ENCODE results near the gene TMEM214. TPM values are rescaled to one million over a fixed set of nuclear protein-coding genes. Genes with fewer than 3 reads are reported as not detected.
A peak's percentile ranks its signal among the peaks of the same experiment; 100 is the strongest.

TMEM214 gene
- polyA plus RNA-seq, 4 donors = 56.9 to 90.7 (median 71.4) TPM

DNA sequence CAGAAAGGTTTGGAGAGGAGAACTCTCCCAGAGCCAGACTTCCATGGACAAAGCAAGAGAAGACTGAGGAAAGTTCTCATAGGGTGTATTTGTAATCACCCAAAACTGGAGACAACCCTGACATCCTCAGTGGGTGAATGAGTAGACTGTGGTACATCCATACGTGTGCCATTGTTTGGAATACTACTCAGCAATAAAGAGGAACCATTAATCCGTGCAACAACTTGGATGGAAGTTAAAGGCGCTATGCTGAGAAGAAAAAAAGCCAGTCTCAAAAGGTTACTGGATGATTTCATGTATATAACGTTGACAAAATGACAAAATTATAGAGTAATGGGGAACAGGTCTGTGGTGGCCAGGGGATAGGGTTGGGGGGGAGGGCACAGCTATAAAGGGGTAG, 24.1 kb upstream of the TMEM214 start:
- no peak for DNase-seq (ENCODE audit: low read depth in 4 of 4, low spot score in 3 of 4)

GRCh38 chr2:27009083-27009482, 23.7 kb upstream of the TMEM214 start:
- DNase-seq (ENCODE audit: low read depth in 4 of 4, low spot score in 3 of 4) = no peak

DNA sequence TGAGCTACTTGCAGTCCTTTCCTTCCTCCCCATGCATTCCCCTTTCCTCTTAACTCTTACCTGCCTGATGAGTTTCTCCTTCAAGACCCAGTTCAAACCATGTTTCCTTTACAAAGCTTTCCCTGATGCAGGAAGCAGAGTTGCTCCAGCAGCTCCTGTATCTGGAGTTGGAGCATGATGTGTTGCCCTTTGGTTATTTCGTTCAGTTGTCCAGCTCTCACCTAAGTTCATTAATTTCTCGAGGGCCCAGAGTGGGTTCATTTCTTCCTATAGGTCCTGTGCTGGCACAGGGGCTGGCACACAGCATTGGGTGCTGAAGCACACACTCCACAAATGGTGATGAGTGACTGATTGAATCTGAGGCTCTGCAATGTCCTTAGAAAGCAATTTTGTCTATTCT, 23.0 kb upstream of the TMEM214 start:
- DNase-seq (ENCODE audit: low read depth in 4 of 4, low spot score in 3 of 4) = no peak

- no peak for DNase-seq (ENCODE audit: low read depth in 4 of 4, low spot score in 3 of 4)
Observed at GRCh38 chr2:27010139-27010538, 22.6 kb upstream of the TMEM214 start.

- DNase-seq (ENCODE audit: low read depth in 4 of 4, low spot score in 3 of 4) = no peak
Observed at GRCh38 chr2:27013738-27014137, 19.0 kb upstream of the TMEM214 start.

GRCh38 chr2:27014771-27015433, 17.9 kb upstream of the TMEM214 start:
- no peak for DNase-seq (ENCODE audit: low read depth in 4 of 4, low spot score in 3 of 4)

GRCh38 chr2:27016801-27017325, 15.9 kb upstream of the TMEM214 start:
- peak in 1 of 4 donors; percentile 33 for DNase-seq (ENCODE audit: low read depth in 4 of 4, low spot score in 3 of 4)

GRCh38 chr2:27018142-27018541, 14.6 kb upstream of the TMEM214 start:
- no peak for DNase-seq (ENCODE audit: low read depth in 4 of 4, low spot score in 3 of 4)

GRCh38 chr2:27019459-27019858, 13.3 kb upstream of the TMEM214 start:
- no peak for DNase-seq (ENCODE audit: low read depth in 4 of 4, low spot score in 3 of 4)

DNA sequence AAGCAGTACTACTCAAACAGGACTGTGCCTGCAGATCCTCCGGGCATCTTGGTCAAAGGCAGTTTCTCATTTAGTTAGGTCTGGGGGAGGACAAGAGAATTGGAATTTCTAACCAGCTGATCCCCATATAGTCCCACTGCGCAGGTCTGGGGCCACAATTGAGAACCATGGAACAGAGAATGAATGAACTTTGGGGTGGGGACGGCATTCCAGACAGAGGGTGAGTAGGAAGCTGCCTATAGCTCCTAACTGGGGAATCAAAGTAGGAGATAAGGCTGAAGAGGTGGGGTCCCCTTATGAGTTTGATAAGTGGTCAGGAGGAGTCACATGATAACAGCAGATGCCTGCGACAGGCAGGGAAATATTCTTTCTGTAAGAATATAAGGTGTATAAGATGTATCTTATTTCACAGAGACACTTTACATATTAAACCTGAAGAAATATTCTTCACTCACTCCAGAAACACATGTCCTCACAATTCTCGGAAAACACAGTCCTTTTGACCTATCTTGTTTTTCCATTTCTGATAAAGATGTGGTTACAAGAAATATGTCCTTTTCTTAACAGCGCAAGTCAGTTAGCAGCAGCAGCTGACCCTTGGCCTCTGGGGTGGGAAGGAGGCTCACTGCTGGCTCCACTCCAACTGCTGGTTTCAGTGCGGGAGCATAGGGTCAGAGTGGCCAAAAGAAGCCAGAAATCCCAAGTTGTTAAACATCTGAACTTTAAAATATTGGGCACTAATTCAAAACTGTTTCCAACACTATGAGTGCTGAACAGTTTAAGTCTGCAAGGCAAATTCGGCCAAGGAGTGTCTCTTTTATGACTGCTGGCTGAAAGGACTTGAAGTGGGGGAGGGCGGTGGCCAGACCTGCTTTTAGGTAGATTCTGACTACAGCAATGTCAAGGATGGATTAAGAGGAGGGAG, 12.6 kb upstream of the TMEM214 start:
- no peak for DNase-seq (ENCODE audit: low read depth in 4 of 4, low spot score in 3 of 4)

GRCh38 chr2:27021253-27022049, 11.3 kb upstream of the TMEM214 start:
- no peak for DNase-seq (ENCODE audit: low read depth in 4 of 4, low spot score in 3 of 4)

DNA sequence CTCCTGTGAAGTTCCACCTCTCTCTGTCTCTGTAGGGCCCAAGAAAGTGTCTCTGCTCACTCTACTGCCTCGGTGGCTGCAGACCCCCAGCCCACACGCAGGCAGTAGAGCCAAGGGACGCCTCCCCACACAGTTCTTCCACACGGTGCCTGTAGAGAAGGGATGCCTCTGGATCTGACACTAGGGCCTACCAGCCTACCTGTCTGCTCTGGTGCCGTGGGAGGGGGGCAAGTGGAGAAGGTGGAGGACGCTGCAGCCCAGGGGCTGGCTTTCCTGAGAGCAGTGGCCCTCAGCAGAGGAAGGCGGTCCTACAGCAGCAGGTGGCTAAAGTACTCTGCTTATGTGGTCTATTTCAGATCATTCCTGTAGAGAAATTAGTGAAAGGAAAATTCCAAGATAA, 9.0 kb upstream of the TMEM214 start:
- DNase-seq (ENCODE audit: low read depth in 4 of 4, low spot score in 3 of 4) = no peak

DNA sequence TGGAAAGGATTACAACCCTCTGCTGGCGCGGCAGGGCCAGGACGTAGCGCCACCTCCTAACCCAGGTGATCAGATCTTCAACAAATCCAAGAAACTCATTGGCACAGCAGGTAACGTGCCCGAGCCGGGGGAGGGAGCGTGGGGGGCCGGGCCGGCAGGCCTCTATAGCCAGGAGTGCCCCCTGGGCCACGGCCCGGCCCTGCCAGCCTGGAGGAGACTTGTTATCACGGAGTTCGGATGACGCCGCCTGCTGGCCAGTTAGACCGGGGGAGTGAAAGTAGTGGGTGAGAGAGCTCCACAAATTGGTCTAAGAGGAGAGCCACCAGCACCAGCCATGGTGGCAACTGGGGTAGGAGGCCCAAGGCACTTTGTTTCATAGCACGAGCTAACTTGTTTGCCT, 8.6 kb upstream of the TMEM214 start:
- DNase-seq (ENCODE audit: low read depth in 4 of 4, low spot score in 3 of 4) = no peak

DNA sequence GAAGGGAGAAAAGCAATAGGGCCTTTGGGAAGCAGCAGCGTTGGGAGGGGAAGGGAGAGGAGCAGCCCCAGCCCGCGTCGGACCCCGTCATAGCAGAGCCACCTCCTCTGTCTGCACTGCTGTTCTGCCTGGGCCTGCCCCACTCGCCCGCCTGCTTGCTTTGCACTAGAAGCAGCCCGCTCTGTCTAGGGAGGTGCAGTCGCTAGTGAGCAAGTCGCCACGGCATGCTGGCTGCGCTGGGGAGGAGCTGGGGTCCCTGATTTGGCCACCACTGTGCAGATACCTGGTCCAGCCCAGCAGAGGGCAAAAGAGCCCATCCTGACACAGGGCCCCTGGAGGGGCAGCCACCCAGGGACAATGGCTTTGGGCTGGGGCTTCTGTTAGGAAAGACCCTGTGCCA, 8.0 kb upstream of the TMEM214 start:
- no peak for DNase-seq (ENCODE audit: low read depth in 4 of 4, low spot score in 3 of 4)

DNA sequence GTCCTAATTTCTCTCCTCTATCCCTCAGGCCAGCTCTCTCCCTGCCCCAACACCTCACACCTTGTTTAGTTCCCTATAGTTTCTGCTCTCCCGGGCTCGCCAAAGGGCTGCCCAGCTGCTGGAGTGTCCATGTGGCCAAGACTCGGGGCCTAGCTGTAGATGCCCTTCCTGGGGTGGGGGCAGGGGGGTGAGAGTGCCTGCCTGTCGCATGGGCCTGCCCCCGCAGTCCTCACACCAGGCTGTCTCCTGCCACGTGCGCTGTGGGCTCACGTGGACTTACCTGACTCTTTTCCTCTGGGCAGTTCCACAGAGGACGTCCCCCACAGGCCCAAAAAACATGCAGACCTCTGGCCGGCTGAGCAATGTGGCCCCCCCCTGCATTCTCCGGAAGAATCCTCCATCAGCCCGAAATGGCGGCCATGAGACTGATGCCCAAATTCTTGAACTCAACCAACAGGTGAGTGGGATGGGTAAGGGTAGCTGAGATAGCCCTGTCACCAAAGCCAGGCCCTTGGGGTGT, 7.4 kb upstream of the TMEM214 start:
- DNase-seq (ENCODE audit: low read depth in 4 of 4, low spot score in 3 of 4) = no peak

DNA sequence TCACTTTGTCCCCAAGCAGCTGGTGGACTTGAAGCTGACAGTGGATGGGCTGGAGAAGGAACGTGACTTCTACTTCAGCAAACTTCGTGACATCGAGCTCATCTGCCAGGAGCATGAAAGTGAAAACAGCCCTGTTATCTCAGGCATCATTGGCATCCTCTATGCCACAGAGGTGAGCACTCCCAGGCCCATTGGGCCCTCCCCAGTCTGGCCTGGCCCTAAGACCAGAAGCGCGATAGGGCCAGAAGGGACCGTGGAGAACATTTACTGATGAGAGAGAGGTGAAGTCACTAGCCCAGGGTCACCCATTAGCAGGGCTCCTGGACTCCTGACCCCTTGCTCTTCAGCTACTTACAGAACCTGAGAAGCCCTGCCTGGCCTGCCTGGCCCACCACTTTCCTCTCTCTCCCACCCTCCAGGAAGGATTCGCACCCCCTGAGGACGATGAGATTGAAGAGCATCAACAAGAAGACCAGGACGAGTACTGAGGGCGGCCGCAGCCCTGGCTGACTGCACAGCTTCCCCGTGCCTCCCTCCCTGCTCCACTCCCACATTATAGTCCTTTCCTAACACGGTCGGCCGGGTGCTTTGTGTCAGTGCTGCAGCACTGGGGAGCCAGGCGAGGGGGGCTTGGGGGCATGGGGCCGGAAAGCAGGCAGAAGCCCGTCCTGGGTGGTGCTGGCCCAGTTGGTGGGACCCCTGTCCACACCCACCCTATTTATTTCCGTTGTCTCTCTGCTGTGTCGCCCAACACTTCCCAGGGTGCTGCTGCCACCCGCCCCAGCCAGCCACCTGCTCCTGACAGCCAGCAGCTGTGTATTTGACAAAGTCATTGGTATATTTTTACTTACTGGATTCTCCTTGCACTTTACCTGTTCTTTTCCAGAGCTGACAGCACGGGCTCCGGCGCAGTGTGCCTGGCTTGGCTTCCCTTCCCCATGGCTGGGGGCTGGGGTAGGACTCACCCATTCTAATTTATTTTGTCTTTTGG, 6.6 kb upstream of the TMEM214 start:
- no peak for DNase-seq (ENCODE audit: low read depth in 4 of 4, low spot score in 3 of 4)

DNA sequence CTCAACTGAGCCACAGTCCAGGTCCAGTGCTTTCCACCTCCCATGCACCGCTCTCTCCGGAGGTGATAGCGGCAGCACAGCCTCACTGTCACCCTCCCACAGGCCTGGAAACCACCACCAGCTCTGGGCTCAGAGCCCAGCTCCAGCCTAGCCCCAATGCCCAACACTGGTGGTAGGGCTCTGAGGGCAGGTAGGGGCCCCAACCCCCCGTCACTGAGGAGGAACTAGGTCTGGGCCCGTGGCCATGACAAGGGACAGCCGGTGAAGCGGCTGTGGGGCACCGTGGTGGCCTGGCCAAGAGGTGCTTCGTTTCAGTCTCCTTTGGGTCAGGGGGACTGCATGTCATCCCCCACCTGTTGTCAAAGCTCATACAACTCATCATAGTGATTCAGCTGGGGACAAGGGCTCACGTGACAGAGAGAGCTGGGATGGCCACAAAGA, 5.5 kb upstream of the TMEM214 start:
- no peak for DNase-seq (ENCODE audit: low read depth in 4 of 4, low spot score in 3 of 4)

GRCh38 chr2:27029051-27029450, 3.7 kb upstream of the TMEM214 start:
- no peak for DNase-seq (ENCODE audit: low read depth in 4 of 4, low spot score in 3 of 4)

- no peak for DNase-seq (ENCODE audit: low read depth in 4 of 4, low spot score in 3 of 4)
Observed at GRCh38 chr2:27033253-27033852, 588 bp downstream of the TMEM214 start.
